ENCODE measurements around the gene MTFR1L.

MTFR1L gene

DNA sequence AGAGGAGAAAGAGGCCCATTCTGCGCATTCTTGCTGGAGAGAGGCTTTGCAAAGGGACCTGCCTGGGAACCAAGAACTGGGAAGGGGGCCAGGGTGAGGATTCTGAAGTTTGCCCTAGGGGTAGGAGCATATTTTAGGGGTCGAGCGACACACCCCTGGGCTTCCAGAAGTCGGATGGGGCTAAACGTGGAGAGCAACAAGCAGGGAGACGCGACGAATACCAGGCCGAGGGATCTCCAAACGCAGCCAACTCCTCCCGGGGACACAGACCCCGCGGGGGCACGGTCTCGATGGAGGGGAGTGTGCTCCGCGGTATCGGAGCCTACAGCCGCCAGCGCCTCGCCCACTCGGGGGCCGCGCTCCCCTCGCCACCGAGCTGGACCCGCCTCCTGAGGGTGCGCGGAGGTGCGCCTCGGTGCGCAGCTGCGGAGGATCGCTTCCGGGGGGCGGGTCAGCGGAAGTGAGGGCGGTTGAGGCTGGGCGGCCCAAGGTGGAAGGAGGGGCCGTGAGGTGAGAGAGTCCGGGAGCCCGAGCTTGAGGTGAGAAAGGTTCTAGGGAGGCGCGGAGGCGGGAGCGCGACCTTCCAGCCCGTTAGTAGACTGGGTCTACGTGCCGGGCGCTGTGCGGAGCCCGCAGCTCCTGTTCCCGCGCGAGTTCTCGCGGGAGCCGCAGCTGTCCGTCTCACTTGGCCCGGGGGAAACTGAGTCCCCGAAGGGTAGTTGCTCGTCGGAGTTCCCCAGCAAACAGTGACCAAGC, at the start of gene MTFR1L:
Gene MTFR1L (plus strand): TSS at position 464 of the 756 bp plus-strand sequence. CDS start 3,151 bp downstream, outside the sequence.
- DNase-seq (ENCODE audit: low read depth), result peak; percentile 76
- TF ChIP-seq, protein P1, sequence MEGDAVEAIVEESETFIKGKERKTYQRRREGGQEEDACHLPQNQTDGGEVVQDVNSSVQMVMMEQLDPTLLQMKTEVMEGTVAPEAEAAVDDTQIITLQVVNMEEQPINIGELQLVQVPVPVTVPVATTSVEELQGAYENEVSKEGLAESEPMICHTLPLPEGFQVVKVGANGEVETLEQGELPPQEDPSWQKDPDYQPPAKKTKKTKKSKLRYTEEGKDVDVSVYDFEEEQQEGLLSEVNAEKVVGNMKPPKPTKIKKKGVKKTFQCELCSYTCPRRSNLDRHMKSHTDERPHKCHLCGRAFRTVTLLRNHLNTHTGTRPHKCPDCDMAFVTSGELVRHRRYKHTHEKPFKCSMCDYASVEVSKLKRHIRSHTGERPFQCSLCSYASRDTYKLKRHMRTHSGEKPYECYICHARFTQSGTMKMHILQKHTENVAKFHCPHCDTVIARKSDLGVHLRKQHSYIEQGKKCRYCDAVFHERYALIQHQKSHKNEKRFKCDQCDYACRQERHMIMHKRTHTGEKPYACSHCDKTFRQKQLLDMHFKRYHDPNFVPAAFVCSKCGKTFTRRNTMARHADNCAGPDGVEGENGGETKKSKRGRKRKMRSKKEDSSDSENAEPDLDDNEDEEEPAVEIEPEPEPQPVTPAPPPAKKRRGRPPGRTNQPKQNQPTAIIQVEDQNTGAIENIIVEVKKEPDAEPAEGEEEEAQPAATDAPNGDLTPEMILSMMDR (IDR thresholded peaks at IDR 0.05; ENCODE audit: low read depth, low read length, missing control alignments), result no peak
- peak within 1 kb of the TSS; percentile 83 for H3K4me3 ChIP-seq (ENCODE audit: low read depth, low read length)

DNA sequence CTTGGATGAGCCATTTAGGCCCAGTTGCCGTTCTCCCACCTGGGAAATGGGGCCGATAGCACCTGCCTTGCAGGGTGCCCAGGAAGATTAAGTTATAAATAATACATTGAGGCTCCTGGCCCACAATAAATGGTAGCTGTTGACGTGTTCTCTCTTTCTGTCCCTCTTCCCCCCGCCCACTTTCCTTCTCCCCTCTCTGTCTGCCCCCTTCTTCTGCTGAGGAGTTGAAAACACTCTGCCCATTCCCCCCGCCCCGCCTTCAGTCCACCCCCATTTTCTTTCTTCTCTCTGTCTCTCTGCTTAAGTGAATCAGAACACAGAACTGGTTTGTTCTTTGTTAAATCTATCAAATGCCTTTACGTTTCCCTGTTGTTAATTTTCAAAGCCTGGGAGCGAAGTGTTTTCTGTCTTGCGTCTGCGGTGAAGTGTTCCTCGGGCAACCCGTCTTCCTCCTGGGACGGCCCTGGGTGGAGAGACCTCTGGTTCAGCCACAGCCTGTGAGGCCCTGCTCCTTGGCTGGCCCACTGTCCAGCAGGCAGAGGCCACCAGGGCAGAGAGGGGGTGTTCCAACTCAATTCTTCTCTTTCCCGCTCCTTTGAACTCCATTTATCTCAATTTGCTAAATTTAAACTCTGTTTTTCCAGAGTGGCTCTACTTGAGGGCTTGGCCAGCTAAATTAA, 49.1 kb upstream of the MTFR1L start:
- no peak overlapping the region for H3K4me3 ChIP-seq (ENCODE audit: low read depth, low read length)
- no peak for DNase-seq (ENCODE audit: low read depth)
- TF ChIP-seq, protein P1 (IDR thresholded peaks at IDR 0.05; ENCODE audit: low read depth, low read length, missing control alignments), result no peak

DNA sequence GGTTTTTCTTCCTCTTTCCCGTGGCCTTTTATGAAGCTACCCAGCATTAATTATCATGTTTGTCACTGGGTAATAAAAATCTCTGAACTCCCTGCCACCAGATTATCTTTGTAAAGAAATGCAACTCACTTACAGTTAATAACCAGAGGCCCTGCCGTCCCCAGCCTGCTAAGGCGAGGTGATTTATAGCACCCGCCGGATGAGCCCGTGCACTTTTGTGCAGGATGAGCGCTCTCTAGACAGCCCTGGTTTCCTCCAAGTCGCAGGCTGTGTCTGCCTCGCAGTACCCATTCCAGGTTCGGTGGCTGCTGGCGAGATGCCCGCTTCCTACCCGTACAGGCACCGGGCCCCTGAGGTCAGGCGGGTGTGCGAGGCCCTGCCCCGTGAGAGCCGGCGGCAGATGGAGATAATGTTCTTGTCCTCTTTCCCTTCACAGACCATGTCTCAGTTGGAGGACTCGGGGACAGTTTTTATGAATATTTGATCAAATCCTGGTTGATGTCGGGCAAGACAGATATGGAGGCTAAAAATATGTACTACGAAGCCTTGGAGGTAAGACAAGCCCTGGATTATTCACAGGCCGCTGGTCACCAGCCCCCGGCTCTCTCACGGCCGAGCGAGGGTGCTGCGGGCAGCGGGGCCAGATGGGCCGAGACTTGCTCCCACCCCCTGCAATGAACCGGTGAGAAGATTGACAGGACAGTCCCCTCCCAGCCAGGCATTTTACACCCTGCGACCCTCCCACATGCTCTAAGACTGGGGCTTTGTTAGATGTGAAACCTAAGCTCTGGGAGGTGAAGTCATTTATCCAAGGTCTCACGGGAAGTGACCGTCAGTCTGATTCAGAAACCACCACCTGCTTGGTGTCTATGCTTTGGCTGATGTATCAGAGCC, 48.3 kb upstream of the MTFR1L start:
- TF ChIP-seq, protein P1 (IDR thresholded peaks at IDR 0.05; ENCODE audit: low read depth, low read length, missing control alignments), result no peak
- no peak for DNase-seq (ENCODE audit: low read depth)
- no peak overlapping the region for H3K4me3 ChIP-seq (ENCODE audit: low read depth, low read length)

DNA sequence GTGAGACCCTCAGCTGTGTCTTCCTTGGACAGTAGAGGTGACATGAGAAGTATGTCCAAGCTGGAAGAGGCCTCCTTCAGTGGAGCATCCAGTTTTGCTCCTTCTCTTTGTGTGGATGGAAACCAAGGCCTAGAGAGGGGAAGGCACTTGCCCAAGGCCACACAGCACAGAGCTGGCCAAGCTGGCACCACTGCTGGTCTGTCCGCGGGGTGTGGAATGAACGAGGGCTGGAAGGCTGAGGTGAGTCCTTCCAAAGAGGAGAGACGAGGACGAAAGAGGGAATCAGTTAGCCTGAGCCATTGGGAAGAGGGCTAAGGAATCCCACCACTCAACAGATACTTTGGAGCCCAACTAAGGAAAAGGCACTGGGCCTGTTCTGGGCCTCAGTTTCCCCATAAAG, 47.6 kb upstream of the MTFR1L start:
- DNase-seq (ENCODE audit: low read depth), result no peak
- TF ChIP-seq, protein P1 (IDR thresholded peaks at IDR 0.05; ENCODE audit: low read depth, low read length, missing control alignments), result no peak
- H3K4me3 ChIP-seq (ENCODE audit: low read depth, low read length), result no peak overlapping the region

- TF ChIP-seq, protein P1 (IDR thresholded peaks at IDR 0.05; ENCODE audit: low read depth, low read length, missing control alignments), result no peak
These were observed 47.0 kb upstream of the MTFR1L start for GRCh38 chr1:25772692-25773245.

DNA sequence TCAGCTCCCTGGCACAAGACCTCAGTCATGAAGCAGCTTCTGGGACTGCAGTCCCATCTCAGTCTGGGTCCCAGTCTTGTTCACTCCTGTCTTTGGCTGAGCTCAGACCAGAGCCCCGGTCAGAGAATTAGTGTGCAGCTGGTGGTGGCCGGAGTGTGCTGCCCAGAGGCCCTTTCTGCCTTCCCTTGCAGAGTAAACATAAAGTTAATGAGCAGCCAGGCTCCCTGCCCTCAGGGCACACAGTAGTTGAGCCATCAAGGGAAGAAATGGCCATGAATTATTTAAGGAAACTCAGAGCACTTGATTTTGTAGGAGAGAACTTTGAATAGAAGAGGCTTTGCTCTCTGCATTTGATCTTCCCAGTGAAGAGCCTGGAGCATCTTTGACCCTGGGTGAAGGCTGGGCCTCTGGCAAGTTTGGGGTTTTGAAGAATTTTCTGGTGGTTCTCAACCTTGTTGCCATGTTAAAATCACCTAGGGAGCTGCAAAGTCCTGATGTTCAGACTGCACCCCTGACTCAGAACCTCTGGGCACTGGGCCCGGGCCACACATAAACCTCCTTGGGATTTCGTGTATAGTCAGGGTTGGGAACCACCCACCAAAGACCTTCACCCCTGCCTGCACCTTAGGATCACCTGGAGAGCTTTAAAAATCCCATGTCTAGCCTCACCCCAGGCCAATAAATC, 46.2 kb upstream of the MTFR1L start:
- TF ChIP-seq, protein P1 (IDR thresholded peaks at IDR 0.05; ENCODE audit: low read depth, low read length, missing control alignments), result no peak
- no peak overlapping the region for H3K4me3 ChIP-seq (ENCODE audit: low read depth, low read length)
- DNase-seq (ENCODE audit: low read depth), result no peak

More at GRCh38 chr1:25772692-25773245, 47.0 kb upstream of the MTFR1L start:
- DNase-seq (ENCODE audit: low read depth), result no peak
- no peak overlapping the region for H3K4me3 ChIP-seq (ENCODE audit: low read depth, low read length)

All from GM12864 (cell line).